GM18861 (cell line): Measurements from ENCODE around the gene NEO1.
"Not testable (repeated sequence)": the region's sequence is repeated elsewhere in the genome, so short reads cannot be mapped to it uniquely, and the experiment has no call there.

Experiments used
- ATAC-seq: cut with Tn5 transposase; IDR thresholded peaks from one replicate; pipeline ENCODE4 v1.9.1; 2021; ENCODE audit not compliant: unreplicated experiment

Gene NEO1

DNA sequence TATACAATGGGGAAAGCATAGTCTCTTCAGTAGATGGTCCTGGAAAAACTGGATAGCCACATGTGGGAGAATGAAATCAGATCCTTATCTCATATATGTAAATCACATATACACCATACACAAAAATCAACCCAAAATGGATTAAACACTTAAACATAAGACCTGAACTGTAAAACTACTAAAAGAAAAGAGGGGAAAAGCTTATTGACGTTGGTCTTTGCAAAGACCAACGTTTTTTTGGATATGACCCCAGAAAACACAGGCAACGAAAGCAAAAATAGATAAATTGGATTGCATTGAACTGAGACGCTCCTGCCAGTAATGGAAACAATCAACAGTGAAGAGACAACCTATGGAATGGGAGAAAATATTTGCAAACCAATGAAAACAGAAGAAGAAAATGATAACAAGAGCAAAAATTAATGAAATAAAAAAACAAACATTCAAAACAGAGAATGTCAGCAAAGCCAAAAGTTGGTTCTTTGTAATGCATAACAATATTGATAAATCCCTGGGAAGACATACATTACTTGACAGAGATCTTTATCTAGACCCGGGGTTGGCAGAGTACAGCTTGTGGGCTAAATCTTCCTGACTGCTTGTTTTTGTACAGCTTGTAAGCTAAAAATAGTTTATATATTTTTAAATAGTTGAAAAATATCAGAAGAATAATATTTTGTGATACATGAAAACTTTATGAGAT, 86.9 kb downstream of the NEO1 start:
- ATAC-seq = no peak

DNA sequence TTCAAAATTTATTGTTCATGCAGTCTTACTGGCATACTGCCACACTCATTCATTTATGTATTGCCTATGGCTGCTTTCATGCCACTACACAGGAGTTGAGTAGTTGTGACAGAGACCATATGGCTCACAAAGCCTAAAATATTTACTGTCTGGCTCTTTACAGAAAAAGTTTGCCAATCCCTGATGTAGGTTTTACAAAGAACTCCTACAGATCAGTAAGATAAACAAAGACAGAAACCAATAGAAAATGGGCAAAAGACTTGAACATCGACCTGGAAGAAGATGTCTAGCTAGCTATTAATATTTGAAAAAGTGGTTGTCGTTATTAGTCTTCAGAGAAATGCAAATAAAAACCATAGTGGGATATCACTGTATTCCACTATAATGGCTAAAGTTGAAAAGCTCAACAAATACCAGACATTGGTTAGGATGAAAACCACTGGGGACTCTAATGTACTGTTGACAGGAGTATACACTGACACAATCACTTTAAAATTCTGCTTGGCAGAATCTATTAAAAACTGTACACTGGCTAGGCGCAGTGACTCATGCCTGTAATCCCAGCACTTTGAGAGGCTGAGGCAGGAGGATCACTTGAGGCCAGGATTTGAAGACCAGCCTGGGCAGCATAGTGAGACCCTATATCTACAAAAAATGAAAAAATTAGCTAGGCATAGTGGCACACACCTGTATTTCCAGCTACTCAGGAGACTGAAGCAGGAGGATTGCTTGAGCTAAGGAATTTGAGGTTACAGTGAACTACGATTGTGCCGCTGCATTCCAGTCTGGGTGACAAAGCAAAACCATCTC, 87.7 kb downstream of the NEO1 start:
- ATAC-seq = no peak

DNA sequence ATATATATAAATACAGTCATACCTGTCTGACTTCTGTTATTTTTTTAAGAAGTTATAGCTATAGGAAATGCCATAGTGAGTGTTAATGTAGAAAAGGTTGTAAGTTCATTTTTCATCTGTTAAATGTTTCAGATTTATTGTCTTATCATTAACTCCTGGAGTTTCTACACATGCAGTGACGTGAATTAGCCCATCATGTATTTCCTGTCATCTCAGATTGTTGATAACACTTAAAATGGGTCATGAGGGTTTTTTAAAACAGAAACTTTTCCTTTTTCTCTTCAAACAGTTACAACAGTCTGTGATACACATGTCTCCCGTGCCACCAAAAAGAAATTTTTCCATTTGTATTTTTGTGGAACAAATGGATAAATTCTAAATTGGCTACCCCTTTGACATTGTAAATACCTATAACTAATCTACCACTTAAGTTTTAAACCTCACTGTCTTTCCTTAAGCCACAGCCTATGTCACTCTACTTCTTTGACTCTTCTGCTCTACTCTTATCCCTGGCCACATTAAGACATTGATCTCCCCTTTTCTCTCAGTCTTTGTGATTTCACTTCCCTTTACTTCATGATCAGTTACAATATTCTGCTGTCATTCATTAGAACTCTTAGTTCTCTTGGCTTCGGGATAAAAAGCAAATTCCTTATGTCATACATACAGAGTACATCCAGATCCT, 89.1 kb downstream of the NEO1 start:
- no peak for ATAC-seq

- peak; percentile 78 for ATAC-seq
Measured at GRCh38 chr15:73142802-73143762, 90.8 kb downstream of the NEO1 start.

- ATAC-seq = no peak
Measured at GRCh38 chr15:73143763-73144155, 91.5 kb downstream of the NEO1 start.

DNA sequence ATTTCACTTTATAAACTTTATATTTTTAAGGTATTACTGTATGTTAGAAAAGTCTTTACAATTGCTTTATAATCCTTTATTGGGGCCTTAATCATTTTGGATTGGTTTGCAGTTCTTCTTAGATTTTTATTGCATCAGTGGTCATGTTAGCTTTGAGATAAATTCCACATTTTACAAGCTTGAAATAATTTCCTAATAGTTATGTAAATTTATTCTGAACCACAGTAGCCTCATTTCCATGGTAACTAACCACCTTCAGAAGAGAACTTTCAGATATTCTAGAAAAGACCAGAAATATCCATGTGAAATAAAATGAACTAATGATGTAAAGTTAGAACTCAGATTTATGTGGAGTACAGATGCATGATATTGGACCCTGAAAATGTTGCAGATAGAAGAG, 94.2 kb downstream of the NEO1 start:
- ATAC-seq = no peak

DNA sequence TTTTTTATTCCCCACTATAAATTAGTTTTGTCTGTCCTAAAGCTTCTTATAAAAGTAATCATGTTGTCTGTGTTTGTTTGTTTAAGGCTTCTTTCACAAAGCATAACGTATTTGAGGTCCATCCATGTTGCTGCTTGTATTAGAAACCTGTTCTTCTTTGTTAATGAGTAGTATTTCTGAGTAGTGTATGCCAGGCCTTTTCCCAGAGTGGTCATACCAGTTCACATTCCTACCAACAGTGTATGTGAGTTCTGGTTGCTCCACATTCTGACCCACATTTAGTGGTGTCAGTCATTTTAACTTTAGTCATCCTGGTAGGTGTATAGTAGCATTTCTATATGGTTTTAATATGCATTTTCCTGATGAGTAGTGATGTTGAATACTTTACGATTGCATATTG, 98.6 kb downstream of the NEO1 start:
- ATAC-seq = no peak

- ATAC-seq = no peak
Measured at GRCh38 chr15:73153024-73153423, 100.8 kb downstream of the NEO1 start.

DNA sequence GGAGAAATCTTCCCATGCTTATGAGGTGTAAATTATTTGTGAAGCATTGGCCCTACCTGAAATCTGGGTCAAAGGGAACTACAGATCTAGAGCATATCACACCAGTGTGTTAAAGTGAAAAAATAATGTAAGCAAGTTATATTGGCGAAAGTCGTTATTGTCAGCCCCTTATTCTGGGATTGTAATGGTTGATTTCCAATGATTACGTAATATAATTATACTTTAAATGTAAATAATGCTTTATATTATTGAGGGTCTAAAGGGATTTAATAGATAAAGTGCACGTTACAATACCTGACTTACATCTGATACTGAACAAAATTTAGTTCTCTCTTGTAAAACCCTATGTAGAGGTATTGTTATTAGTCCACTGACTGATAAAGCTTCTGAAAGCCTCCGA, 101.2 kb downstream of the NEO1 start:
- no peak for ATAC-seq

DNA sequence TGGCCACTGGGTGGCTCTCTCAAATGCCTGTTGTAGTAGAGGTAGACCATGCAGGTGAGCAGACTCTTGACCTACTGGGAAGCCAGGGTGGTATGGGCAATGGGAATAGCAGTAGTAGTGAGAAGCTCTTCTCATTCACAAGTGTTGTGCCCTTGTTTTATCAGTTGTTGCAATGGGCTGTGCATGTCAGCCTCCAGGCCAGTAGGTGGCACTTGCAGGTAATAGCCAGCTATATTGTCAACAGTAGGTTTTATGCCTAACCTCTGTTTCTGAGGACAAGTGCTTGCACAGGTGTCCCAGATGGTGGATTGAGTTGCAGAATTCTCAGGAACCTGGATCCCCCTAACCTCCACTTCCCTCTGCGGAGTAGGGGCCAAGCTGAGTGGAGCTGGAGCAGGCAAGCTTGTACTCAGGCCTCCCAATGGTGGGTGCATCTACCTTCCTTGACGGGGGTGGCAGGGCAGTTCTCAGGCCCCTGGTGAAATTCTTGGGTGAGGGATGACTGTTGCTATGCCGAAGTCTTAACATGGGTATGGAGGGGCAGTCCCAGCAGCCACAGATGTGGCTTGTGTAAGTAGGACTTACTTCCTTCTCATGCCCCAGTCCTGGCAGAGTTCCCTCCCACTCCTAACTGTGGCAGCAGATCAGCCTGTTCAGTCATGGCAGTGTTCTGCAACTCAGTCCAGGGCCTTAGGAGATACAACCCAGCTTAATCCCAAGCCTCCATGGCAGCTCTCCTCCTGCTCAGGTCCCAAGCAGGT, 104.3 kb downstream of the NEO1 start:
- no peak for ATAC-seq

DNA sequence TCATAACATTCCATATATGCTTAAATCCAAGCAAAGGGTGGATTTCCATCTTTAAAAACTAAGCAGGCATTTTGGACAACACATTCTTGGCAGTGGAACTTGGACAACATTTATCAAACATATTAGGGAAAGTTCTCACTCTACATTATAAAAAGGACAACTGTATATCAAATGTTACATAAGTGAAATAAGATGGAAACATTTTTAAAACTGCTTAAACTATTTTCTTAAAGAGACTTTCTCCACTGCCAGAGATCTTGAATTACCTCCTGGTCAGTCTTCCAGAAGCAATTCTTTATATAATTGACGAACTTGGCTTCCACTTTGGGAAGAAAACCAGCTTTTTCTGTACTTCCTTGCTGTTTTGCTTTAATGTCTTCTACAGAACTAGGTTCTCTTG, 109.3 kb downstream of the NEO1 start:
- ATAC-seq = no peak

GRCh38 chr15:73165435-73165834, 113.2 kb downstream of the NEO1 start:
- no peak for ATAC-seq

DNA sequence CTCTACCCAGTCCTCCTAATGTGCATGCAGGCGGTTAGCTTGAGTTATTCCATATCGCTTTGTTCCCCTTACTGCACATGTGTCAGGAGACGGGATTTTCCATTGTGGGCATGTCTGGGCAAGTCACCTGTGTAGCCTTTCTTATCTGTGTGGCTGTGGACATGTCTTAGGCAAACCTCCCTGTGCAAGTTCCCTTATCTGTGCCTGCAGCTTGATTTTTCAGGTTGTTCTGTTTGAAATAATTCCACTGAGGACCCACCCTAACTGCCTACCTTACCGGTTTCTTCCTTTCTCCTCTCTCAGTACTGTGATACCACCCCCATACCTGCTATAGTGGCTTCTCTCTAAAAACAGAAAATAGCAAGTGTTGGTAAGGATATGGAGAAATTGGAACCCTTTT, 113.6 kb downstream of the NEO1 start:
- no peak for ATAC-seq

DNA sequence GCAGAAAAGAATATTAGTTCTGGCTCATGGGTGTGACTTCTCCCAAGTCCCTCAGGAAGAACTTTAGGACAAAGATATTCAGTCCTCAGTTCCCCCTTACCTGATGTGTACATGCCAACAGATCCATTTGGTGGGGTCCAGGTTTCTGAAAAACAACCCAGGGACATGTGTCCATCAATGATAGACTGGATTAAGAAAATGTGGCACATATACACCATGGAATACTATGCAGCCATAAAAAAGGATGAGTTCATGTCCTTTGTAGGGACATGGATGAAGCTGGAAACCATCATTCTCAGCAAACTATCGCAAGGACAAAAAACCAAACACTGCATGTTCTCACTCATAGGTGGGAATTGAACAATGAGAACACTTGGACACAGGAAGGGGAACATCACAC, 114.4 kb downstream of the NEO1 start:
- not testable (repeated sequence) for ATAC-seq

DNA sequence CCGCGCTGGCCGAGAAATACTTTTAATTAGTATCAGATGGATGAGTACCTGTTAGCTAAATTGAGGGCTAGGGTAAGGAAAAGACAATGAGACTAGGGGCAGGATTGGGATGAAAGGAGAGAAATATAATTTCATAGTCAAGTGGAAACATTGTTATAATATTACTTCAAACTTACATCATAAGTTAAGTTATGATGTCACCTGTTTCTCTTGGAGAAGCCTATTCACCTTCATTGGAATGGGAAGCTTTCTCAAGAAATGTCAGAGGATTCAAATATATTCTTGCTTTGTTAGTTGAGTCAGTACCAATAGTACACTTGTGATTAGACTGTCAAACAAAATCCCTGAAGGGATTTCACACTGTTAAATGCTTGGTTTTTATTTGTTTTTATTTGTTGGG, 116.2 kb downstream of the NEO1 start:
- no peak for ATAC-seq

DNA sequence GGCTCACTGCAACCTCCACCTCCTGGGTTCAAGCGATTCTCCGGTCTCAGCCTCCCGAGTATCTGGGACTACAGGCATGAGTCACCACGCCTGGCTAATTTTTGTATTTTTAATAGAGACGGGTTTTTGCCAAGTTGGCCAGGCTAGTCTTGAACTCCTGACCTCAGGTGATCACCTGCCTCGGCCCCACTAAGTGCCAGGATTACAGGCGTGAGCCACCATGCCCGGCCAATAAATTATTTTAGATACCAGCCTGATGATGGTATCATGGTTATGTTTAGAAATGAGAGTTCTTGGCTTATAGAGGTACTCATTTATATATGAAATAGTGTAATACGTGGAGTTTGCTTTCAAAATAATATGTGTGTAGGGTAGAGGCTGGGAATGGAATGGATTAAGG, 119.4 kb downstream of the NEO1 start:
- ATAC-seq = no peak

DNA sequence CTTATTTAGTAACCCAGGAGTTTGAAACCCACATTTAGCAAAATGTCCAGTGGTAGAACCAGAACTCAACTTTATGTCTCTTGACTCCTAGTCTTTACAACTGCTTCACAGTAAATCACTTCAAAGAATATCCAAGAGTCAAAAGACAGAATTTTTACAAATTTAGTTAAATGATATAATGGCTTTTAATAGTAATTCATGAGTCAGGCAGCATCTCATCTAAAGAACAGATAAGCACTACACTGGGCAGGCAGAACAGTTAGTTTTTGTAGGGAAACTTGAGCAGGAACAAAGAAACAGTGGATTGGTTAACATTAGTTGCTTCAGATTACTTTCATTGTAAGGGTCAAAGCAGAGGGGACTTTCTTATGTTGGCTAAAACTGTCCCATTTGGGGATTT, 120.2 kb downstream of the NEO1 start:
- ATAC-seq = no peak

DNA sequence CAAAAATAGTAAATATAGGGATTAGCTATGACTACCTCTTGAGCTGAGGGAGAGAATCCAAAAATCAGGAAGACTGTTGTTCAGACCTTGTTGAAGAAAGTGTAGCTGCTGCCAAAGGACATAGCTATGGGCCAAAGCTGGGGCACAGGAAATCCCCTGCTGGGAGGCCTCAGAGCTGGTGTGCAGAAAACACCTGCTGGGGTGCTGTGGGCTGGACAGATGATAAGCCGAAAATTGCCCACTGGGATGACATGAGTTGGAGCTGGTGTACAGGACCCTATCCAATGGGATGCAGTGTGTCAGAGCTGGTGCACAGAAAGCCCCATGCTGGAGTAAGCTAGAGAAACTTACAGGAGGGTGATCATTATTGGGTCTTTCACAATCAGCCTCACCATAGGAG, 121.9 kb downstream of the NEO1 start:
- ATAC-seq = no peak

DNA sequence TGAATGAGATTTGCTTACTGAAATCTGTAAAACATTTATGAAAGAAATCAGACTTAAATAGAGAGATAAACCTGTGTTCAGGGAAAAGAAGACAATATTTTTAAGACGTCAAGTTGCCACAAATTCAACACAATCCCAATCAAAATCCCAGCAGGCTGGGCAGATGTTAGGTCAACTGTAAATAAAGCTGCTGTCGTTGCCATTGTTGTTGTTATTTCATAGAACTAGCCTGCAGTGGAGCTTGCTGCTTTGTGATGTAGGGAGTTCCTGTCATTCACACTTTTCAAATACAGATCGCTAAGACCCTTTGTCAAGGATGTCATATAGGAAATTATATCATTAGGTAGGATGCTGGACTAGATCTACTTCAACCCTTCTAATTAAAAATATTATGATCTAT, 123.1 kb downstream of the NEO1 start:
- ATAC-seq = no peak

DNA sequence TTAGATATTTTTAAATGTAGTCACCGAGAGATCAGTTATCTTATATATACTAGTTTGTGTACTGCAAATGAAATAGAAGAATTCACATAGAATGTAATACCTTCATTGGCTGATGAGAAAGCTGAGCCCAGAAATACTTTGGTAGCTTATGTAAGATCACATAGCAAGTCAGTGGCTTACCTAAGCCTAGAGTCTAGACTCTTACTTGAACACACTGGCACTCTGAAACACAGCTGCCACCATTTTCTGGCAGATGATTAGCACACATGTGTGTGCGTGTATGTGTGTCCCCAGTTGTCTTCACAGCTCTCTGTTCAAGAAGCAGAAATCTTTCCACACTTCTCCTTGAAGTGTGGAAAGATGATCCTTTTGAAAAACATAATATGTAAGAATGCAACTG, 124.3 kb downstream of the NEO1 start:
- no peak for ATAC-seq
